BLaER1 treated with 17β-estradiol and CSF1 and Interleukin-3, amounts not matched to agents 10 nM and 100 nM (cell line): ENCODE data around the gene DIPK1B.

ENCODE experiments used
- H3K27ac ChIP-seq, 11 experiments: shearing (Covaris generic); formaldehyde crosslinking; 2 replicates each; pipeline ENCODE4 v1.8.1; 2022
- H3K27me3 ChIP-seq, 11 experiments: shearing (Covaris generic); formaldehyde crosslinking; 2 replicates each; pipeline ENCODE4 v1.8.1; 2022
- H3K36me3 ChIP-seq, 11 experiments: shearing (Covaris generic); formaldehyde crosslinking; 2 replicates each; pipeline ENCODE4 v1.8.1; 2022
- H3K4me1 ChIP-seq, 10 experiments: shearing (Covaris generic); formaldehyde crosslinking; 2 replicates each; pipeline ENCODE4 v1.8.1; 2022
- H3K4me2 ChIP-seq, 11 experiments: shearing (Covaris generic); formaldehyde crosslinking; 2 replicates each; pipeline ENCODE4 v1.8.1; 2022
- H3K4me3 ChIP-seq, 10 experiments: shearing (Covaris generic); formaldehyde crosslinking; 2 replicates each; pipeline ENCODE4 v1.8.1; 2022
- H3K9ac ChIP-seq, 11 experiments: shearing (Covaris generic); formaldehyde crosslinking; 2 replicates each; pipeline ENCODE4 v1.8.1; 2022
- H3K9me3 ChIP-seq, 11 experiments: shearing (Covaris generic); formaldehyde crosslinking; replicated peaks in 1 of 11; 2 replicates each; pipeline ENCODE4 v1.8.1; 2022
- H4K20me1 ChIP-seq, 11 experiments: shearing (Covaris generic); formaldehyde crosslinking; 2 replicates each; pipeline ENCODE4 v1.8.1; 2022
- Cebpa-rat ChIP-seq, 11 experiments: shearing (Covaris generic); IDR thresholded peaks; 2 replicates each; pipeline ENCODE4 v1.8.1; 2022

DIPK1B gene

DNA sequence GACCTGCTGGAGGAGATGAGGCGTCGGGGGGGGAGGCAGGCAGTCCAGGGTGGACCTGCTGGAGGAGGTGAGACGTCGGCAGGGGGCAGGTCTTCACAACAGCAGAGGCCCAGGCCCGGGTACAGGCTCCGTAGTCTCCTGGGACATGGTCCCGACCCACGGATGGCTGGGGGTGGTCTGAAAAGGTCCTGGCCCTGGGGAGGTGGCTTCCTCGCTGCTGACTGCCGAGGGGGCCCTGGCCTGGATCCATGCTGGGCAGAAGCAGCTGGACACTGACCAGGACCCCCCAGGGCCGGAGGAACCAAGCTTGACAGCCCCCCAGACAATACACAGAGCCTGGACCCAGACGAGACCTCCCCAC lies 41.1 kb upstream of the DIPK1B start:
- H3K36me3 ChIP-seq, result peaks cover 20 to 39% (median 31%) of the 10 kb centered on the region in 11 experiments
- peaks cover 50 to 96% (median 93%) of the 10 kb centered on the region in 10 experiments for H3K4me1 ChIP-seq
- peak overlapping the region in 6 of 11 experiments; percentile 32 to 60 (median 45); a peak in 6 of 22 replicates for H3K9ac ChIP-seq
- no peak for TF ChIP-seq Cebpa-rat (IDR thresholded peaks at IDR 0.05)
- H3K27ac ChIP-seq, result peak overlapping the region in 4 of 11 experiments; percentile 31 to 55 (median 45); a peak in 6 of 22 replicates
- H3K4me2 ChIP-seq, result peak overlapping the region; percentile 54 to 100 (median 97)
- H3K4me3 ChIP-seq, result no peak overlapping the region
- no peaks in the 10 kb centered on the region for H3K9me3 ChIP-seq
- peaks cover 45 to 100% (median 75%) of the 10 kb centered on the region in 11 experiments; a peak in 21 of 22 replicates for H4K20me1 ChIP-seq
- peaks cover 4 to 21% (median 14%) of the 10 kb centered on the region in 11 experiments; a peak in 16 of 22 replicates for H3K27me3 ChIP-seq

DNA sequence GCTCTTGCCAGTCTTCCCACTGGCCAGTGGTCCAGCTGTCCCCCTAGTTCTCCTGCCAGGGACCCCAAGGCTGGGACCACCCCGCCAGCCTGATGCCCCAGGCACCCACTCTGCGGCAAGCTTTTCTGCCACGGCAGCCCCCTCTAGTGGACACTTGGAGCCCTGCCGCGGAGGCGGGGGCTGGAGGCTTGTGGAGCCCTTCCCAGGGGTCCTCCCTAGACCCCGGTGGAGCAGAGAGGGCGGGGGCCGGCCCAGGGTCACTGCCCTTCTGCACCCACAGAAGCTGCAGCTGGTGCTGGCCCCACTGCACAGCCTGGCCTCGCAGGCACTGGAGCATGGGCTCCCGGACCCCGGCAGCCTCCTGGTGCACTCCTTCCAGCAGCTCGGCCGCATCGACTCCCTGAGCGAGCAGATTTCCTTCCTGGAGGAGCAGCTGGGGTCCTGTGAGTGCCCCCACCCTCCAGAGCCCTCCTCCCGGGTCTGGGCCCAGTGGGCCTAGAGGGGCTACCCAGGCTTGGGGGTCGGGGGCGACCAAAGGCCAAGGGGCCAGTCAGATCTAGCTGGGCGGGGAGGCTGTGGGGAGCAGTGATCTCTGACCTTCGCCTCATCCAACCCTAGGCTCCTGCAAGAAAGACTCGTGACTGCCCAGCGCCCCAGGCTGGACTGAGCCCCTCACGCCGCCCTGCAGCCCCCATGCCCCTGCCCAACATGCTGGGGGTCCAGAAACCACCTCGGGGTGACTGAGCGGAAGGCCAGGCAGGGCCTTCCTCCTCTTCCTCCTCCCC lies 40.5 kb upstream of the DIPK1B start:
- H3K27me3 ChIP-seq, result peaks cover 0 to 15% (median 9%) of the 10 kb centered on the region in 11 experiments; a peak in 13 of 22 replicates
- H3K27ac ChIP-seq, result peak overlapping the region in 6 of 11 experiments; percentile 21 to 55 (median 35); a peak in 8 of 22 replicates
- TF ChIP-seq Cebpa-rat (IDR thresholded peaks at IDR 0.05), result no peak
- peaks cover 48 to 95% (median 89%) of the 10 kb centered on the region in 10 experiments for H3K4me1 ChIP-seq
- H3K9ac ChIP-seq, result peak overlapping the region in 6 of 11 experiments; percentile 32 to 60 (median 46); a peak in 11 of 22 replicates
- no peak overlapping the region; a peak in 1 of 20 replicates for H3K4me3 ChIP-seq
- peaks cover 48 to 100% (median 75%) of the 10 kb centered on the region in 11 experiments; a peak in 21 of 22 replicates for H4K20me1 ChIP-seq
- peaks cover 24 to 45% (median 36%) of the 10 kb centered on the region in 11 experiments for H3K36me3 ChIP-seq
- H3K9me3 ChIP-seq, result no peaks in the 10 kb centered on the region
- peak overlapping the region; percentile 54 to 100 (median 97) for H3K4me2 ChIP-seq

DNA sequence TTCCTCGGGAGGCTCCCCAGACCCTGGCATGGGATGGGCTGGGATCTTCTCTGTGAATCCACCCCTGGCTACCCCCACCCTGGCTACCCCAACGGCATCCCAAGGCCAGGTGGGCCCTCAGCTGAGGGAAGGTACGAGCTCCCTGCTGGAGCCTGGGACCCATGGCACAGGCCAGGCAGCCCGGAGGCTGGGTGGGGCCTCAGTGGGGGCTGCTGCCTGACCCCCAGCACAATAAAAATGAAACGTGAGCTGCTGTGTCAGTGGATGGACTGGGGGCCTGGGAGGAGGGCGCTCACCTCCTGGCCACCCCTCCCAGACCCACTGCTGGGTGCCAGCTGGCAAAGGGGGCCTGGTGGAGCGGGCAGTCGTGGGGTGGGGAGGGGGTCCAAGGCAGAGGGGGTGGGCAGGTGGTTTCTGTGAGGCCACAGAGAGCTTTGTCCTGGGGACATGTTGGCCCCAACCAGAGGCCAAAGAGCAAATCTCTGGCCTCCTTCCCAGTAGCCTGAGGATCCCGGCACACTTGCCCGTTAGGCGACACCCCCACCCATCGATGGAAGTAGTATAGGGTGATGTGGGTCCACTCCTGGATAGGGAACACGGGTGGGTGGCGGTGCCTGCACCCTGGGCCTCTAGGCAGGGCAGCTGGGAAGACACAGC lies 39.8 kb upstream of the DIPK1B start:
- H3K4me2 ChIP-seq, result peak overlapping the region; percentile 54 to 100 (median 97); a peak in 20 of 22 replicates
- peaks cover 28 to 52% (median 41%) of the 10 kb centered on the region in 11 experiments for H3K36me3 ChIP-seq
- H3K9me3 ChIP-seq, result no peaks in the 10 kb centered on the region
- H3K4me1 ChIP-seq, result peaks cover 48 to 88% (median 82%) of the 10 kb centered on the region in 10 experiments
- H3K27ac ChIP-seq, result peak overlapping the region in 3 of 11 experiments; percentile 28 to 39 (median 35); a peak in 5 of 22 replicates
- no peak overlapping the region for H3K4me3 ChIP-seq
- TF ChIP-seq Cebpa-rat (IDR thresholded peaks at IDR 0.05), result no peak
- peak overlapping the region in 5 of 11 experiments; percentile 29 to 60 (median 45); a peak in 7 of 22 replicates for H3K9ac ChIP-seq
- H3K27me3 ChIP-seq, result peaks cover 0 to 8% (median 2%) of the 10 kb centered on the region in 11 experiments; a peak in 8 of 22 replicates
- H4K20me1 ChIP-seq, result peaks cover 47 to 100% (median 72%) of the 10 kb centered on the region in 11 experiments; a peak in 21 of 22 replicates

DNA sequence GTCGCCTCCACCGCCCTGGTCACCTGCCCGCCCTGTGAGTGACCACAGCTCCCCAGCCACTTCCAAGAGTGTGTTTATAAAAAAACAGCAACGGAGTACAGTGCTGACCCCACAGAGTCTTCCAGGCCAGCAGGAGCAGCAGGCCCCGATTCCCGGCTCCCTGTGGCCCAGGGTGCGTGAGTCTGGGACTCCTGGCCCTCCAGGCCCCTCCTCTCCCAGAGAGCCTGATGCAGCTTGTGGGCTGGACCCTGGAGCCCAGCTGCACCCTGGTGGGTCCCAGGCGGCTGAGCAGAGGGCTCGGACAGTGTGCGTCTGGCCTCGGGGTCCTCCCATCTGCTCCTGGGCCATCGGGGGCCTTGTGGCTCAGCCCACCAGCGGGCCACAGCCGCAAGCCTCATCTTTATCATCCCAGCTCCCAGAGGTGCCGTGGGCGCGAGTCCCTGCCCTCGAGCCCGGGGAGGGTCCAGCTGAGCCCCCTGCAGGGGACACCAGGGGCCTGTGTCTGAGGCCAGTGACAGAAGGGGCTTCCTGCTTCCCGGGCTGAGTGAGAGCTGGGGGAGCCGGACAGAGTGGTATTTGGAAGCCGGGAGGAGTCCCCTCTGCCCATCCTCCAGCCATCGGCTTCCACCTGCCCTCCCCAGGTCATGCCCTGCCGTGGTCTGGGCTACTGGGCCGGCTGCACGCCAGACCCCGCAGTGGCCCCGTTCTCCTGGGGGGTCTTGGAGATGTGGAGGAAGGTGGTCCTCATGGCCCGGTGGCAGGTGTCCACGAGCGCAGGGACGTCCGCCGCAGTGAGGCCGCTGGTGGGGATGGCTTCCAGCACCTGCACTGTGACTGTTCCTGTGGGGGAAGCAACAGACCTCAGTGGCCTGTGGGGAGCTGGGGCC lies 39.0 kb upstream of the DIPK1B start:
- no peak overlapping the region for H3K4me3 ChIP-seq
- H3K27ac ChIP-seq, result no peak overlapping the region
- H3K36me3 ChIP-seq, result peaks cover 28 to 60% (median 41%) of the 10 kb centered on the region in 11 experiments
- H4K20me1 ChIP-seq, result peaks cover 54 to 100% (median 72%) of the 10 kb centered on the region in 11 experiments
- H3K4me2 ChIP-seq, result peak overlapping the region in 8 of 11 experiments; percentile 17 to 99 (median 60); a peak in 15 of 22 replicates
- peaks cover 49 to 88% (median 81%) of the 10 kb centered on the region in 10 experiments for H3K4me1 ChIP-seq
- peak overlapping the region in 4 of 11 experiments; percentile 1 to 43 (median 28); a peak in 3 of 22 replicates for H3K9ac ChIP-seq
- no peak for TF ChIP-seq Cebpa-rat (IDR thresholded peaks at IDR 0.05)
- H3K27me3 ChIP-seq, result no peaks in the 10 kb centered on the region
- H3K9me3 ChIP-seq, result no peaks in the 10 kb centered on the region

DNA sequence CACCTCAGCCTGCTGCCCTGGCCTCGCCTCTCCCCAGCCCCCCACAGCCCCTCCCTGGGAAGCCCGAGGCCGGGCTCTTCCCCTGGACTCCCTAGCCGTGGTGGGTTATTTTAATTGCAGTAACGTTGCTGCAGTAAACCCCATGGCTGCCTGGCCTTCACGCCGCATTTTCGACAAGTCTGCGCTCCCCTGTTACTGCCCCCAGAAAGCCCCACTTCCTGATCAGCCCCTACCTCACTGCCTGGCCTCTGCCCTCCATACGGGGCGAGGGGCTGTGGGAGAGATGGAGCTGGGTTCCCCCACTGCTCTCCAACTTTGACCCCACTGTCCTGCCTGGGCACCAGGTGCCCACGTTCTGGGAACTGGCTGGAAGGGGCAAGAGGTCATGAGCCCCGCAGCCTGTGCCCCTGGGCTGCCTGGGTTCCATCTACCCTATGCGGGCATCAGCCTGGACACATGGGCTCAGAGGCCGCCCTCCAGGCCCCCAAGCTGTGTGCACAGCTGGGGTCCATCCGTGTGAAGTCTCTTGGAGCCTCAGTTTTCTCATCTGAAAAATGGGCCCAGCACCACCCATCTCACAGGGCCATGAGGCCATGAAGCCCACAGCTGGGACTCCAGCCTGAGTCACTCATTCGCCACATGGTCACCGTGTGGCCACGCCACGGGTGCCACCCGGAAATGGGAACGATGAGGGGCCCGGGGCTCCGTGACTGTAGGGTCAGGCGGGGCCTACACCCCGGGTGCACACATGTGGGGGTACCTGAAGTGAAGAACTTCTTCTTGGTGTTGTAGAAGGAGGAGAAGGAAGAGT lies 38.2 kb upstream of the DIPK1B start:
- H3K27ac ChIP-seq, result no peak overlapping the region
- H4K20me1 ChIP-seq, result peaks cover 56 to 100% (median 76%) of the 10 kb centered on the region in 11 experiments
- H3K36me3 ChIP-seq, result peaks cover 28 to 60% (median 41%) of the 10 kb centered on the region in 11 experiments
- peak overlapping the region in 9 of 11 experiments; percentile 12 to 99 (median 59); a peak in 17 of 22 replicates for H3K4me2 ChIP-seq
- H3K4me1 ChIP-seq, result peaks cover 49 to 88% (median 81%) of the 10 kb centered on the region in 10 experiments
- peak overlapping the region in 2 of 11 experiments; percentile 1 to 43; a peak in 2 of 22 replicates for H3K9ac ChIP-seq
- no peak for TF ChIP-seq Cebpa-rat (IDR thresholded peaks at IDR 0.05)
- H3K27me3 ChIP-seq, result no peaks in the 10 kb centered on the region
- H3K4me3 ChIP-seq, result no peak overlapping the region
- no peaks in the 10 kb centered on the region for H3K9me3 ChIP-seq

DNA sequence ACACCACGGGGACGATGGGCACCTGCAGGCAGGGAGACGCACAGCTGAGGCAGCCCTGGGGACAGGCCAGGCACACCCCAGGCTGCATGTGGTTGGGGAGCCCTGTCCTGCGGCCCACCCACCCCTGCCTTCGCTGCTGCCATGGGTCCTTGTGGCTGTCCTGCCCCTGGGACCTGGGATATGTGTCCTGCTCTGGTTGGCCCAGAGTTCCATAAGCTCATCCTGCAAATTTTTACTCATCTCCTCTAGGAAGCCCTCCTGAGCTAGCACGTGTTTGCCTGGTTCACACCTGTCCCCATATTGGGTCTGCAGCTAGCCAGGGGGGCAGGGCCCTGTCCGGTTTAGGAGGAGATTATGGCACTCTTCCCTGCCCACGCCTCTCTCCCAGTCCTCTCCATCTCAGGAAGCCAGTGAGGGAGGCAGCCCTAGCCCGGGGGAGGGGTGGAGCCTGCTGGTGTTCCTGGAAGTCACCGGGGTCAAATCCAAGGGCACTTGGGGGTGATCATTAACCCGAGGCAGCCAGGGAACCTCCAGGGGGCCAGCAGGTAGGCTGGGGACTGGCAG lies 37.5 kb upstream of the DIPK1B start:
- H3K36me3 ChIP-seq, result peaks cover 28 to 60% (median 41%) of the 10 kb centered on the region in 11 experiments
- peaks cover 54 to 100% (median 83%) of the 10 kb centered on the region in 11 experiments for H4K20me1 ChIP-seq
- peak overlapping the region in 6 of 11 experiments; percentile 12 to 99 (median 46); a peak in 6 of 22 replicates for H3K4me2 ChIP-seq

More for the DNA sequence above, 37.5 kb upstream of the DIPK1B start:
- no peaks in the 10 kb centered on the region for H3K27me3 ChIP-seq
- no peak for TF ChIP-seq Cebpa-rat (IDR thresholded peaks at IDR 0.05)
- H3K9ac ChIP-seq, result no peak overlapping the region
- no peaks in the 10 kb centered on the region for H3K9me3 ChIP-seq
- peaks cover 51 to 88% (median 81%) of the 10 kb centered on the region in 10 experiments for H3K4me1 ChIP-seq
- H3K4me3 ChIP-seq, result no peak overlapping the region
- no peak overlapping the region for H3K27ac ChIP-seq
